SKM-1 (cell line): ENCODE data around the gene LMO2.
A peak's percentile ranks its signal among the peaks of the same experiment; 100 is the strongest.
"Not testable (repeated sequence)": the region's sequence is repeated elsewhere in the genome, so short reads cannot be mapped to it uniquely, and the experiment has no call there.

Experiments used
- DNase-seq: peaks from one replicate; lab custom pipeline; 2025; ENCODE audit not compliant: unreplicated experiment; lab: John Stamatoyannopoulos, UW

Gene LMO2

GRCh38 chr11:33863418-33864172 lies 28.3 kb downstream of the LMO2 start:
- no peak for DNase-seq

- DNase-seq = no peak
Measured at GRCh38 chr11:33861941-33862589, 29.8 kb downstream of the LMO2 start.

- DNase-seq = no peak
Measured at GRCh38 chr11:33861386-33861785, 30.5 kb downstream of the LMO2 start.

- no peak for DNase-seq
Measured at GRCh38 chr11:33860926-33861325, 30.9 kb downstream of the LMO2 start.

- no peak for DNase-seq
Measured at GRCh38 chr11:33859306-33859705, 32.6 kb downstream of the LMO2 start.

- DNase-seq = peak; percentile 41
Measured at GRCh38 chr11:33857933-33858371, 33.9 kb downstream of the LMO2 start.

GRCh38 chr11:33855500-33855899 lies 36.4 kb downstream of the LMO2 start:
- no peak for DNase-seq

GRCh38 chr11:33848717-33849390 lies 43.0 kb downstream of the LMO2 start:
- no peak for DNase-seq

GRCh38 chr11:33847251-33847650 lies 44.6 kb downstream of the LMO2 start:
- DNase-seq = no peak

- DNase-seq = no peak
Measured at GRCh38 chr11:33844236-33844635, 47.6 kb downstream of the LMO2 start.

- DNase-seq = no peak
Measured at GRCh38 chr11:33843018-33843417, 48.9 kb downstream of the LMO2 start.

- no peak for DNase-seq
Measured at GRCh38 chr11:33842236-33842915, 49.5 kb downstream of the LMO2 start.

GRCh38 chr11:33838234-33838633 lies 53.6 kb downstream of the LMO2 start:
- DNase-seq = not testable (repeated sequence)

- DNase-seq = not testable (repeated sequence)
Measured at GRCh38 chr11:33837334-33837733, 54.5 kb downstream of the LMO2 start.

GRCh38 chr11:33835143-33835878 lies 56.6 kb downstream of the LMO2 start:
- peak; percentile 17 for DNase-seq

- DNase-seq = no peak
Measured at GRCh38 chr11:33832676-33833075, 59.2 kb downstream of the LMO2 start.

GRCh38 chr11:33830903-33831648 lies 60.8 kb downstream of the LMO2 start:
- no peak for DNase-seq

- DNase-seq = peak; percentile 51
Measured at GRCh38 chr11:33829430-33830141, 62.3 kb downstream of the LMO2 start.
